PC-9 (cell line): Measurements from ENCODE around the gene TMEM266. TPM values are rescaled to one million over a fixed set of nuclear protein-coding genes. Genes with fewer than 3 reads are reported as not detected.

Experiments used
- BruUV-seq: library from RNA; stranded (reverse); fragments of 400-500 nt; replicated peaks from 2 replicates; lab custom pipeline; 2021; lab: Mats Ljungman, UMichigan
- CTCF ChIA-PET: fragments of 300-600 bp; sonication (Branson Sonifier 250); formaldehyde crosslinking; loops from one replicate; lab custom pipeline; 2022; ENCODE audit warnings: antibody characterized with exemption; lab: Charles Lee
- POLR2A ChIA-PET: fragments of 300-600 bp; sonication (Branson Sonifier 250); formaldehyde crosslinking; loops from one replicate; lab custom pipeline; 2022; ENCODE audit warnings: antibody characterized with exemption; ENCODE audit not compliant: unreplicated experiment; lab: Charles Lee
- DNase-seq, 2 experiments: peaks; one replicate each; pipeline versions ENCODE4 v3.0.0 to v3.0.0-alpha.2; 2015 to 2022; ENCODE audit warnings: mixed read lengths in 1 of 2
- H2AFZ ChIP-seq: fragments of 200-600 bp; sonication (generic); 2 replicates; pipeline ENCODE4 v1.8.1; 2017; ENCODE audit warnings: antibody characterized with exemption
- H3F3A ChIP-seq: fragments of 200-600 bp; sonication (generic); 2 replicates; pipeline ENCODE4 v1.8.1; 2017; ENCODE audit warnings: antibody characterized with exemption, mild to moderate bottlenecking, low read depth; ENCODE audit not compliant: insufficient read depth
- H3K27ac ChIP-seq: fragments of 200-600 bp; sonication (generic); 2 replicates; pipeline ENCODE4 v1.6.1; 2016; ENCODE audit warnings: mixed run types
- H3K27me3 ChIP-seq: fragments of 200-600 bp; sonication (generic); 2 replicates; pipeline ENCODE4 v1.6.1; 2016; ENCODE audit warnings: low read depth, mixed run types; ENCODE audit not compliant: insufficient read depth
- H3K36me3 ChIP-seq: fragments of 200-600 bp; sonication (generic); 2 replicates; pipeline ENCODE4 v1.6.1; 2016; ENCODE audit warnings: low read depth, mixed run types
- H3K4me1 ChIP-seq: fragments of 200-600 bp; sonication (generic); replicated peaks from 2 replicates; pipeline ENCODE4 v1.6.1; 2016; ENCODE audit warnings: mixed run types; ENCODE audit not compliant: insufficient read depth
- H3K4me2 ChIP-seq: fragments of 200-600 bp; sonication (generic); 2 replicates; pipeline ENCODE4 v1.6.1; 2017; ENCODE audit warnings: mixed run types
- H3K4me3 ChIP-seq: fragments of 200-600 bp; sonication (generic); 2 replicates; pipeline ENCODE4 v1.6.1; 2016; ENCODE audit warnings: mixed run types
- H3K79me2 ChIP-seq: fragments of 200-600 bp; sonication (generic); 2 replicates; pipeline ENCODE4 v1.6.1; 2017; ENCODE audit warnings: low read depth, mixed run types
- H3K9me2 ChIP-seq: fragments of 200-600 bp; sonication (generic); 2 replicates; pipeline ENCODE4 v1.8.1; 2017; ENCODE audit warnings: mild to moderate bottlenecking; ENCODE audit not compliant: insufficient read depth
- H3K9me3 ChIP-seq: fragments of 200-600 bp; sonication (generic); 2 replicates; pipeline ENCODE4 v1.8.1; 2016; ENCODE audit warnings: low read depth; ENCODE audit not compliant: insufficient read depth
- H4K20me1 ChIP-seq: fragments of 200-600 bp; sonication (generic); 2 replicates; pipeline ENCODE4 v1.8.1; 2017; ENCODE audit not compliant: insufficient read depth
- EZH2 ChIP-seq: fragments of 200-600 bp; sonication (generic); IDR thresholded peaks from 2 replicates; pipeline ENCODE4 v1.8.0; 2017; ENCODE audit warnings: antibody characterized with exemption, low read depth
- intact Hi-C: fragments of 100-400 bp; cut with micrococcal nuclease; formaldehyde crosslinking; loops from one replicate; pipeline ENCODE4 v1.10.0; 2022; ENCODE audit not compliant: unreplicated experiment
- total RNA-seq: library from RNA; stranded (reverse); gene quantifications from 2 replicates; pipeline ENCODE4 v1.2.3, GENCODE V29; 2021
- TF ChIP-seq, protein P1 (sequence below): fragments of 200-600 bp; sonication (generic); conservative IDR thresholded peaks from 2 replicates; pipeline ENCODE4 v1.6.1; 2017; ENCODE audit warnings: mixed run types, antibody characterized with exemption, mild to moderate bottlenecking, moderate library complexity

TMEM266 gene
- total RNA-seq, 1 experiment from 2014 or later, result 0.41 TPM

DNA sequence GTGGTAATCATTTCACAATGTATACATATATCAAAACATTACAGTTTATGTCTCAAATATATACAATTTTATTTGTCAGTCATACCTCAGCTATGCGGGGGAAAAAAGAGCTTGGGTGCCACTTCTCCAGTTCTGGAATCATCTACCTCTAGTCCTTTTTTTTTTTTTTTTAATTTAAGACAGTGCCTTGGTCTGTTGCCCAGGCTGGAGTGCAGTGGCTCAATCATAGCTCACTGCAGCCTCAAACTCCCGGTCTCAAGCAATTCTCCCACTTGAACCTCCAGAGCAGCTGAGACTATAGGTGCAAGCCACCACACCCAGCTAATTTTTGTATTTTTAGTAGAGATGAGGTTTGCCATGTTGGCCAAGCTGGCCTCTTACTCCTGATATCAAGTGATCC is 67.4 kb downstream of the TMEM266 start:
- no TSS peak for BruUV-seq

DNA sequence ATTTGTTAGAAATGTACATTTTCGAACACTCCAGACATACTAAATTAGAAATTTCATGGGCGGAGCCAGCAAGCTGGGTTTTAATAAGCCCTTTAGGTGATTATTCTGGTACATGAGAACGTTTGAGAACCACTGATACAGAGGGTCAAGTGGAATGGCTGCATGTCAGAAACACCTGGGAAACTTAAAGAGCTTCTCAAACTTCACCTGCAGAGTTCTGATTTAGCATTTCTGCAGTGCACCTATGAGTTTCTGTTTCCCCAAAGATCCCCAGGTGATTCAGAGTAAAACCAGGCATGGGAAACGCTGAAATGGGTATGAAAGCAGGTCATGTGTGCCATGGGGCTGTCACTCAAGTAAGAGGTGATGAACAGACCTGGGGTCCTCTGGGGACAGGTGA is 68.1 kb downstream of the TMEM266 start:
- Histone ChIP-seq H3K9me2 (no peaks in the 10 kb centered on the region), H3K36me3 (no peaks in the 10 kb centered on the region), H3K27ac (no peak overlapping the region), H3K27me3 (no peaks in the 10 kb centered on the region), H2AFZ (no peak overlapping the region), H3F3A (no peaks in the 10 kb centered on the region), H3K79me2 (no peaks in the 10 kb centered on the region), H3K4me2 (no peak overlapping the region), H4K20me1 (no peaks in the 10 kb centered on the region; the same call in 1 of the 2 replicates), H3K4me1 (no peaks in the 10 kb centered on the region), H3K4me3 (no peak overlapping the region), H3K9me3 (no peaks in the 10 kb centered on the region)
- intact Hi-C loops, result no loop called here
- DNase-seq, result no peak
- TF ChIP-seq EZH2, result no peak
- TF ChIP-seq, protein P1, sequence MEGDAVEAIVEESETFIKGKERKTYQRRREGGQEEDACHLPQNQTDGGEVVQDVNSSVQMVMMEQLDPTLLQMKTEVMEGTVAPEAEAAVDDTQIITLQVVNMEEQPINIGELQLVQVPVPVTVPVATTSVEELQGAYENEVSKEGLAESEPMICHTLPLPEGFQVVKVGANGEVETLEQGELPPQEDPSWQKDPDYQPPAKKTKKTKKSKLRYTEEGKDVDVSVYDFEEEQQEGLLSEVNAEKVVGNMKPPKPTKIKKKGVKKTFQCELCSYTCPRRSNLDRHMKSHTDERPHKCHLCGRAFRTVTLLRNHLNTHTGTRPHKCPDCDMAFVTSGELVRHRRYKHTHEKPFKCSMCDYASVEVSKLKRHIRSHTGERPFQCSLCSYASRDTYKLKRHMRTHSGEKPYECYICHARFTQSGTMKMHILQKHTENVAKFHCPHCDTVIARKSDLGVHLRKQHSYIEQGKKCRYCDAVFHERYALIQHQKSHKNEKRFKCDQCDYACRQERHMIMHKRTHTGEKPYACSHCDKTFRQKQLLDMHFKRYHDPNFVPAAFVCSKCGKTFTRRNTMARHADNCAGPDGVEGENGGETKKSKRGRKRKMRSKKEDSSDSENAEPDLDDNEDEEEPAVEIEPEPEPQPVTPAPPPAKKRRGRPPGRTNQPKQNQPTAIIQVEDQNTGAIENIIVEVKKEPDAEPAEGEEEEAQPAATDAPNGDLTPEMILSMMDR, result no peak
- BruUV-seq, result no TSS peak
- ChIA-PET CTCF (no interaction called here), POLR2A (no interaction called here)

More for the DNA sequence above, 67.4 kb downstream of the TMEM266 start:
- ChIA-PET CTCF (no interaction called here), POLR2A (interaction anchor here (0.7 kb wide), 1 partner anchor 195 kb away, joined by 8 read pairs; no protein-coding TSS in a partner anchor)
- H3K9me3 ChIP-seq, result no peaks in the 10 kb centered on the region
- no peaks in the 10 kb centered on the region for H3K27me3 ChIP-seq
- TF ChIP-seq EZH2, result no peak
- TF ChIP-seq, protein P1, result no peak
- H2AFZ ChIP-seq, result no peak overlapping the region
- H3K79me2 ChIP-seq, result no peaks in the 10 kb centered on the region
- H3F3A ChIP-seq, result no peaks in the 10 kb centered on the region
- no peaks in the 10 kb centered on the region; the same call in 1 of the 2 replicates for H4K20me1 ChIP-seq
- no peak overlapping the region for H3K27ac ChIP-seq
- no peaks in the 10 kb centered on the region for H3K36me3 ChIP-seq
- no peak overlapping the region for H3K4me3 ChIP-seq
- no peak overlapping the region for H3K4me2 ChIP-seq
- intact Hi-C loops, result no loop called here
- H3K4me1 ChIP-seq, result no peaks in the 10 kb centered on the region
- no peaks in the 10 kb centered on the region for H3K9me2 ChIP-seq
- DNase-seq, result no peak

DNA sequence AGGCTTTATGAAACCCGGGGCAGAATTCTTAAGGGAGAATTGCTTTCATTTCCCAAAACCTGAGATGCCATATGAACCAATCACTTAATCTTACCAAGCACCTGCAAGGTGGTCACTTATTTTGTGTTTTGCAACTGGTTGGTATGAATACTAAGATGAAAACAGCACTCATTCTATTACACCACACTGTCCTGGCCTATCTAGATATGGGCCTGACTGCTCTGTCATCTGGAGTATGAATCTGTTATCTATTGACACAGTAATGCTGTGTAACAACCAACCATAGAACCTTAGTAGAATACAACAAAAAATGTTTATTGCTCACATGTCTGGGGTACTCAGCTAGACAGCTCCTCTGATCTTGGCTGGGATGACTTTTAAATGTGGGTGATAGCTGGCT is 74.8 kb downstream of the TMEM266 start:
- Histone ChIP-seq H3K27me3 (no peaks in the 10 kb centered on the region), H3K9me3 (no peaks in the 10 kb centered on the region), H3K4me1 (no peaks in the 10 kb centered on the region), H3K4me2 (no peak overlapping the region), H4K20me1 (no peaks in the 10 kb centered on the region; the same call in 1 of the 2 replicates), H3K27ac (no peak overlapping the region), H3F3A (no peaks in the 10 kb centered on the region), H3K4me3 (no peak overlapping the region), H3K79me2 (no peaks in the 10 kb centered on the region), H3K36me3 (no peaks in the 10 kb centered on the region), H2AFZ (no peak overlapping the region), H3K9me2 (no peaks in the 10 kb centered on the region)
- TF ChIP-seq, protein P1, result no peak
- TF ChIP-seq EZH2, result no peak
- CTCF ChIA-PET, result interaction anchor here (0.7 kb wide), 1 partner anchor 403 kb away, joined by 4 read pairs; no protein-coding TSS in a partner anchor
- POLR2A ChIA-PET, result no interaction called here
- DNase-seq, result no peak
- no TSS peak for BruUV-seq
- intact Hi-C loops, result no loop called here
